ENCODE results near the gene ATG14. TPM values are rescaled to one million over a fixed set of nuclear protein-coding genes. Genes with fewer than 3 reads are reported as not detected.

ATG14 gene
- total RNA-seq, 2 donors from 2014 or later = 11.0 to 12.9 TPM

GRCh38 chr14:55399183-55399582, 12.4 kb downstream of the ATG14 start:
- 100% methylated on average over 1 of the region's 1 CpG for WGBS, 2 experiments (ENCODE audit: insufficient coverage in 1 of 2, insufficient read length in 1 of 2)

GRCh38 chr14:55398679-55399078, 13.0 kb downstream of the ATG14 start:
- H3K36me3 ChIP-seq (ENCODE audit: control insufficient read depth, insufficient read depth, low read length) = peaks cover 13% of the 10 kb centered on the region
- DNase-seq = no peak
- H3K9me3 Mint-ChIP-seq = no peaks in the 10 kb centered on the region
- H3K9me3 ChIP-seq (ENCODE audit: control insufficient read depth, low read length) = no peaks in the 10 kb centered on the region
- H3K4me1 ChIP-seq (ENCODE audit: control insufficient read depth, insufficient read depth, low read length) = no peaks in the 10 kb centered on the region
- H3K4me3 Mint-ChIP-seq = no peak overlapping the region
- no peak overlapping the region for H3K9ac ChIP-seq (ENCODE audit: extremely low read depth, low read length, poor library complexity, severe bottlenecking)
- no peaks in the 10 kb centered on the region for H3K4me1 Mint-ChIP-seq
- peaks cover 7% of the 10 kb centered on the region for H3K36me3 Mint-ChIP-seq (ENCODE audit: low read depth)
- no peaks in the 10 kb centered on the region for H3K27me3 ChIP-seq (ENCODE audit: control insufficient read depth, insufficient read depth, low read length, poor library complexity, severe bottlenecking)
- H3K4me3 ChIP-seq (ENCODE audit: low read length) = no peak overlapping the region
- 98 to 100% methylated on average over 4 to 5 of the region's 5 CpGs for WGBS, 2 experiments (ENCODE audit: insufficient coverage in 1 of 2, insufficient read length in 1 of 2)
- H3K27ac Mint-ChIP-seq = no peak overlapping the region
- H3K27me3 Mint-ChIP-seq (ENCODE audit: insufficient read depth) = no peaks in the 10 kb centered on the region
- no peak overlapping the region for H3K27ac ChIP-seq (ENCODE audit: low read depth, low read length)
- TF ChIP-seq CTCF (conservative IDR thresholded peaks at IDR 0.05) = no peak

More at GRCh38 chr14:55399183-55399582, 12.4 kb downstream of the ATG14 start:
- Histone ChIP-seq H3K27me3 (ENCODE audit: control insufficient read depth, insufficient read depth, low read length, poor library complexity, severe bottlenecking) (no peaks in the 10 kb centered on the region), H3K36me3 (ENCODE audit: control insufficient read depth, insufficient read depth, low read length) (peaks cover 13% of the 10 kb centered on the region), H3K27ac (ENCODE audit: low read depth, low read length) (no peak overlapping the region), H3K9ac (ENCODE audit: extremely low read depth, low read length, poor library complexity, severe bottlenecking) (no peak overlapping the region), H3K4me1 (ENCODE audit: control insufficient read depth, insufficient read depth, low read length) (no peaks in the 10 kb centered on the region), H3K4me3 (ENCODE audit: low read length) (no peak overlapping the region), H3K9me3 (ENCODE audit: control insufficient read depth, low read length) (no peaks in the 10 kb centered on the region)
- Mint-ChIP-seq H3K4me1 (no peaks in the 10 kb centered on the region), H3K36me3 (ENCODE audit: low read depth) (peaks cover 7% of the 10 kb centered on the region), H3K9me3 (no peaks in the 10 kb centered on the region), H3K27ac (no peak overlapping the region), H3K4me3 (no peak overlapping the region), H3K27me3 (ENCODE audit: insufficient read depth) (no peaks in the 10 kb centered on the region)
- TF ChIP-seq CTCF (conservative IDR thresholded peaks at IDR 0.05) = no peak
- DNase-seq = no peak

GRCh38 chr14:55389330-55389729, 22.3 kb downstream of the ATG14 start:
- Histone ChIP-seq H3K9ac (ENCODE audit: extremely low read depth, low read length, poor library complexity, severe bottlenecking) (no peak overlapping the region), H3K4me3 (ENCODE audit: low read length) (no peak overlapping the region), H3K36me3 (ENCODE audit: control insufficient read depth, insufficient read depth, low read length) (peaks cover 32% of the 10 kb centered on the region), H3K4me1 (ENCODE audit: control insufficient read depth, insufficient read depth, low read length) (no peaks in the 10 kb centered on the region), H3K9me3 (ENCODE audit: control insufficient read depth, low read length) (no peaks in the 10 kb centered on the region), H3K27me3 (ENCODE audit: control insufficient read depth, insufficient read depth, low read length, poor library complexity, severe bottlenecking) (no peaks in the 10 kb centered on the region), H3K27ac (ENCODE audit: low read depth, low read length) (no peak overlapping the region)
- no peak for DNase-seq
- H3K27me3 Mint-ChIP-seq (ENCODE audit: insufficient read depth) = no peaks in the 10 kb centered on the region
- peaks cover 14% of the 10 kb centered on the region for H3K4me1 Mint-ChIP-seq
- no peak overlapping the region for H3K4me3 Mint-ChIP-seq
- WGBS, 2 experiments (ENCODE audit: insufficient coverage in 1 of 2, insufficient read length in 1 of 2) = 87 to 99% methylated on average over 4 of the region's 4 CpGs
- no peak for TF ChIP-seq CTCF (conservative IDR thresholded peaks at IDR 0.05)
- no peak overlapping the region for H3K27ac Mint-ChIP-seq
- H3K9me3 Mint-ChIP-seq = no peaks in the 10 kb centered on the region
- peaks cover 35% of the 10 kb centered on the region for H3K36me3 Mint-ChIP-seq (ENCODE audit: low read depth)
